ENCODE data around the gene LIPT2.

LIPT2 gene

GRCh38 chr11:74494916-74495315 lies 1.4 kb upstream of the LIPT2 start:
- DNase-seq: no peak

DNA sequence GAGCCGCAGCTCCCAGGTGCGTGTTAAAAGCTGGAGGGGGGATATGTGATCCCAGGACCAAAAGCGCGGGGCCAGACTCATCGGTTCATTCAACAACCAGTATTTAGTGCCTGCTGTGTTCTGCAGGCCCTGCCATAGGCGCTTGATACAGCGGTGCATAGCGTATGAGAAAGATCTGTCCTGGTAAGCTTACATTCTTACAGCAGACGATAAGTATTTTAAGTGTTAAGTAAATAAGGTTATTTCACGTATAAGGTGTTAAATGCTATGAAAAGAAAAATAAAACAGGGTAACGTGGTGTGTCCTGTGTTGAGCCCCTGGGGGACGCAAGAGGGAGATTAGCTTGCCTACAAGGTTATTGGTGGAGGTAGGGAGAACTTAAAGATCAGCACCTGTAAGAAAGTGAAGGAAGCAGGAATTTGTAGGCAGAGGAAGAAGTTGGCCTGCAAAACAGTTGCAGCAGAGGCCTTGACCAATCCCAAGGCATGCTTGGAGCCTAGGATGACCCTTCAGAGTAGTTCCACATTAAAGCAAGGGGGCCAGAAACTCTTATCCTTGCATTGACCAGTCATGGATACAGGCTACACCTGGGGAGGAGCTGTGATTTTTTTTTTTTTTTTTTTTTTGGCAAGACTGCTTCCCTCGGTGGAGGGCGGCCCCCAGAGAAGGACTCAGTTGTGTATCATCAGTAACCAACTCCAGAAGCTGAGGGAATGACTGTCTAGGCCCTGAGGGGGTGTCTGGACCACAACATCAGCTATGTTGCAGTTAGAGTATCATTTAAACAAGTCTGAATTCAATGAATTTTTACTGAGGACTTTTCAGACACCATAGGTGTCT lies 487 bp upstream of the LIPT2 start:
- DNase-seq: peak; percentile 69

DNA sequence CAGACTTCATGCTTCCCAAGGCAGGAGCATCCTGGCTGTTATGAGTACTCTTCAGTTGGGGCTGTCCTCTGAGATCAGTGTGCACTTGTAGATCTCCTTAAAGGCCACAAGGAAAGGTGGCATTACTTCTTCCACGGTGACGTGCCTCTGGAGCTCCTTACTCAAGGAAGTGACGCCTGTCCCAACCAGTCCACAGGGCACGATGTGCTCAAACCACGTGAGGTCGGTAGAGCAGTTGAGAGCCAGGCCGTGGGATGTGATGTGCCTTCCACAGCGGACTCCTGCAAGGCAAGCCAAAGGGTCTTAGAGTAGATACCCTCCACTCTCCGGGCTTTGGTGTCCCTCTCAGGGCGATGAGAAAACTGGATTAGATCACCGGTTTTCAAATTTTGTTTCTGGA lies 1.4 kb downstream of the LIPT2 start:
- DNase-seq: no peak

- no peak for DNase-seq
Measured at GRCh38 chr11:74490941-74491340, 2.6 kb downstream of the LIPT2 start.

GRCh38 chr11:74487875-74488274 lies 5.6 kb downstream of the LIPT2 start:
- no peak for DNase-seq

DNA sequence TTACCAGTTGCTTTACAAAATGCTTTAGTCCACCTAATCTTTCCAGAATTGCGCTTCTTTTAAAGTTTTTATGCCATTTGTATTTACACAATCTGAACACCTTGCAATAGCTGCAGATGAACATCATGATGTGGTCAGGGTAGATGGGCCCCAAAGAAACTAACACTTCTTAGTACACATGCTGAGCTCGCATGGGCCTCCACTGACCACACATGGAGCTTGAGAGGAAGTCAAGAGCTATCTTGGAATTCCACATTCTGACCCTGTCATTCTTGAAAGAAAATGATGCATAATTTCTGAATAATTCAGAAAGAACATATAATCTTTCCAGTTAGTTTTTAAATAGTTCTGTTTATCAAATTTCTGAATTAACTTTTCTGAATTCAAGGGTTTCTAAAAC lies 7.7 kb downstream of the LIPT2 start:
- no peak for DNase-seq

- DNase-seq: no peak
Measured at GRCh38 chr11:74480688-74481417, 12.7 kb downstream of the LIPT2 start.

- DNase-seq: no peak
Measured at GRCh38 chr11:74479732-74480123, 13.8 kb downstream of the LIPT2 start.

DNA sequence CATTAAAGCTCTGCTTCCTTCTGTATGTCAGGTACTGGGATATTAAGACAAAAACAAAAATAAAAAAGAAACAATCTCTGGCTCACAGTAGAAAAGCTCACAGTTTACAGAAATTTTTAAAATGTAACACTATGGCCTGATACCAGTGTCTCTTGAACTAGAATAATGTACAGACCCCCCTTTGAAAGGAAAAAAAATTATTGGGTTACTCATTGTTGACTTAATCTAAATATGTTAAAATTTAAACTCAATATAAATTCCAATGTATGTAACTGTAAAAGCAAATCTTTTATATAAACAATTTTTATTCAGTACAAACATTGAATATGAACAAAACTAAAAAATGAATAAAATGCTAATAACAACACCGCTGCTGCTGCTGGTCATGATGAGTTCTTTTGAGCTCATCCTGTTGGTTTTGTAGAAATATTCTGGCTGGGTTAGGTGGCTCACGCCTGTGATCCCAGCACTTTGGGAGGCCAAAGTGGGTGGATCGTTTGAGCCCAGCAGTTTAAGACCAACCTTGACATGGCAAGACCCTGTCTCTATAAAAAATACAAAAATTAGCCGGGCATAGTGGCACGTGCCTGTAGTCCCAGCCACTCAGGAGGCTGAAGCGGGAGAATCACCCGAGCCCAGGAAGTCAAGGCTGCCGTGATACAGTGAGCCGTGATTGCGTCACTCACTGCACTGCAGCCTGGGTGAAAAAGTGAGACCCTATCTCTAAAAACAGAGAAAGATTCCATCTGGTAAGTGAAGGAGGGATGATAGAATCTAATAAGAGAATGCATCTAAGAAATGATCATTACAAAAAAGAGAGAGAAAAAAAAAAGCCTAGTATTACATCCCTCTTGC lies 14.4 kb downstream of the LIPT2 start:
- DNase-seq: no peak

- no peak for DNase-seq
Measured at GRCh38 chr11:74476536-74476935, 17.0 kb downstream of the LIPT2 start.

DNA sequence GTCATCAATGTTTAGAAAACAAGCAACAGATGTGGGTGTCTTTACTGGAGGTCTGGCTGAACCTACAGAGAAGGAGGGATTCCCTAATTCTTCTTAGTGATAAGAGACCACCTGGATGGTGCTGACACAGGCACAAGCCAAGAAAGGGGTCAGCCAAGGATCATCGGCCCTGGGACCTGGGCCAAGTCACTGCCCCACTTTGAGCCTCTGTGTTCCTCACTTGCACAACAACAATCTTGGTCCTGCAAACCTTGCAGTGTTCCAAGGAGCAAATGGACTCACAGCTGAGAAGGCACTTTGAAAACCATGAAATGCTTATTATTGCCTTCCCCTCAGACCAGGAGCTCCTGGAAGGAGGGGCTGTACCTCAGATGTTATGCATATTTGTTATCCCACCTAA lies 19.2 kb downstream of the LIPT2 start:
- DNase-seq: no peak

- DNase-seq: no peak
Measured at GRCh38 chr11:74473382-74474173, 19.9 kb downstream of the LIPT2 start.

DNA sequence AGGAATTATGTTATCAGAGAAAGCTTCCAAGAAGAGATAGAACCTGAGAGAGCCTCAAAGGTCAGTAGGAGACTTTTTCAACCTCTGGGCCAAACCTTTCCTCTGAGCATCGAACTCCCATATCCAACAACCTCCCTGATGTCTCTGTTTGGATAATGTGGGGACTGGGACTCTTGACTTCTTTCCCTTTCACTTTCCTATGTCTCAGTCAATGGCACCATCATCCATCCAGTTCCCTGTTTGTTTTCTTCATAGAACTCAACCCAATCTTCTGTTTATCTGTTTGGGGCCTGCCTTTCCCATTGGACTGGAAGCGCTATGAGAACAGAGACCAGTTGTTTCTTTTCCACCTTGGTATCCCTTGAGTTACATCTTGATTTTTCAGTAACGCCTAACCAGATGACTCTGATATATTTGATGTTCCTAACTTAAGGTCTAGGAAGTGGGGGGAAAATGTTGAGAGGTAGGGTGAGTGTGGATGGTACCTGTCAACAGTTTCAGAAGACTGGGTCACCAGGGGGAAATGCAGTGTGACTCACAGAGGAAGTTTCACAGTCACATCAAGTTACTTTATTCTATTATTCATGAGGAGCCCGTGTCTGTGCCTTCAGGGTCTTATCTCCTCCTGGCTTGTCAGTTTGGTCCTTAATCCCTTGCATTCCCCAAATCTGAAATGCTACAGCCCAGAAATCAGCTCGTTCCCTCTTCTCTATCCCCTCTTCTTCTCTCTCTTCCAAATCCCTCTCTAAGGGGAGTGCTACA lies 21.7 kb downstream of the LIPT2 start:
- DNase-seq: no peak

- no peak for DNase-seq
Measured at GRCh38 chr11:74471037-74471436, 22.5 kb downstream of the LIPT2 start.

DNA sequence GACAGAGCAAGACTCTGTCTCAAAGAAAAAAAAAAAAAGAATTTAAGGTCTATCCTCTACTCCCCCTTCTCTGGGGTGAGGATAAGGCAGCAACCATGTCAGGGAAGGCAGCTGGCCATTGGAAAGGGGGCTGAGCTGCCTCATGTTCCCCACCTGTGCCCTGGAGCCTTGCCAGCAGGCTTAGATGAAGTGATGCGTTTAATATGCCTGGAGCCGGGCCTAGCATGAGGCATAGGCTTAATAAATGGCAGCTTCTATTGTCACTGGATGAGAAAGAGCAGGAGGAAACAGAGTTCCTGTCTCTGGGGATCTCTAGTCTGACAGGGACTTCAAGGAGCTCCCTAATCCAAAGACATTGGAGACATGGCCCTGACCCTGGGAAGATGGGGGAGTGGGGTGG lies 23.0 kb downstream of the LIPT2 start:
- no peak for DNase-seq

GRCh38 chr11:74468936-74469335 lies 24.6 kb downstream of the LIPT2 start:
- no peak for DNase-seq

- no peak for DNase-seq
Measured at GRCh38 chr11:74468521-74468920, 25.0 kb downstream of the LIPT2 start.

GRCh38 chr11:74468058-74468457 lies 25.5 kb downstream of the LIPT2 start:
- no peak for DNase-seq

DNA sequence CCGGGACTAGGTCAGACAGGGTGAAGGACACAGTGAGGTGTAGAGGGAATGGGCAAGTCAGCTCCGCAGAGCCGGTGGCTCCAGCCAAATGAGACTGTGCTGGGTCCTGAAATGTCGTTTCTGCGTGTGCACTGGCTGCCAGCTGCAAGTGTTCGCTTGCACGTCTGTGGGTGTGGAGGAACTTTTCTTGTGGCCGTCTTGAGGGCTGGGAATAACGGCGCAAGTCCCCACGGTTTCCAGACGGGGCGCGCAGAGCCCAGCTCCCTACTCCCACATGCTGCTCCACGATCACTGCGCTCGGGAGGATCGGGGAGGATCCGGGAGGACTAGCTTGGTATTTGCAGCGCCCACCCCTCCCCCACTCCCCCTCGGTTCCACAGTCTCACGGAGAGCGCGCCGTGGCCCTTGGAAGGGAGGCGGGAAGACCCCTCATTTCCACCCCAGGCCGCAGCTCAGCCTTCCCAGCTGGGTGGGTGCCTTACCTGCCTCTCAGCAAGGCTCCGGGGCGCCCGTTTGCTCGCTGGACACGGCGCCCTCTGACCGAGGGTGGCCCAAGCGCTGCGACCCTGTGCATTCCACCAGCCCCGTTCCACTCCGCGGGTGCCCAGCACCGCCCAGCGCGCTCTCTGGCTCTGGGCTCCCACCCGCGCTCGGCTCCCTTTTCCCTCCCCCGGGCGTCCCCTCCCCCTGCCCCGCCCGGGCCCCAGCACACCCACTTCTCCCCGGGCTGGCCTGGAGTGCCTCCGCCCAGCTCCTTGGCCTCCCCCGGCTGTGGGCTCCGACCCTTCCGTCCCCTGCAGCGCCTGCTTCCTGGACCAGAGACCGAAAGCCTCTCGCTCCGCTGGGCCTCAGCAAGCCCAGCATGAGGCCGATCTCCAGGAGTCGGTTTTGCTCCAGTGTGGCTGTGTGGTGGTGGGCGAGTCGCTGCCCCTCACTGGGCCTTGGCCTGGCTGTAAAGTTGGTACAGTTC lies 26.3 kb downstream of the LIPT2 start, which contains the start of gene KCNE3:
TSS of gene KCNE3 (minus strand) at position 634 of the 970 bp plus-strand sequence. CDS start 9,986 bp downstream, outside the sequence.
- peak; percentile 28 for DNase-seq

- DNase-seq: no peak
Measured at GRCh38 chr11:74465291-74465708, 28.2 kb downstream of the LIPT2 start.
